IMR-90 (cell line): ENCODE results near the gene LENG9. TPM values are rescaled to one million over a fixed set of nuclear protein-coding genes. Genes with fewer than 3 reads are reported as not detected.

Experiments used
- ATAC-seq: fragments of 200-7000 bp; cut with Tn5 transposase; 2 replicates; pipeline ENCODE4 v1.9.1; 2020; ENCODE audit warnings: low read depth, mild to moderate bottlenecking, moderate library complexity
- BruUV-seq: library from RNA; stranded (reverse); fragments of 400-500 nt; replicated peaks from 2 replicates; lab custom pipeline; 2021; lab: Mats Ljungman, UMichigan
- CTCF ChIA-PET: fragments of 300-600 bp; formaldehyde crosslinking; extraction: SDS; loops from one replicate; lab custom pipeline; 2021; ENCODE audit warnings: antibody characterized with exemption; lab: Yijun Ruan, JAX
- POLR2A ChIA-PET: fragments of 300-600 bp; sonication (Branson Sonifier 250); formaldehyde crosslinking; loops from one replicate; lab custom pipeline; 2022; ENCODE audit warnings: antibody characterized with exemption; ENCODE audit not compliant: unreplicated experiment; lab: Charles Lee
- DNase-seq: peaks from one replicate; pipeline ENCODE4 v3.0.0; 2013
- H2AFZ ChIP-seq: replicated peaks from 2 replicates; pipeline ENCODE3; 2013; ENCODE audit warnings: low read length, mild to moderate bottlenecking; ENCODE audit not compliant: poor library complexity
- H2AK5ac ChIP-seq: 2 replicates; pipeline ENCODE4 v1.6.1; 2013; ENCODE audit warnings: low read depth, low read length, inconsistent platforms
- H2AK9ac ChIP-seq: replicated peaks from 2 replicates; pipeline ENCODE3; 2013; ENCODE audit warnings: mild to moderate bottlenecking, low read depth, low read length, moderate library complexity; ENCODE audit not compliant: poor library complexity
- H2BK120ac ChIP-seq: 2 replicates; pipeline ENCODE4 v1.6.1; 2013; ENCODE audit warnings: low read depth, low read length, inconsistent platforms
- H2BK15ac ChIP-seq: 3 replicates; pipeline ENCODE4 v1.6.1; 2013; ENCODE audit warnings: low read depth, low read length, inconsistent platforms
- H2BK20ac ChIP-seq: 2 replicates; pipeline ENCODE4 v1.6.1; 2013; ENCODE audit warnings: low read depth, mild to moderate bottlenecking, inconsistent platforms, low read length, moderate library complexity
- H2BK5ac ChIP-seq: 2 replicates; pipeline ENCODE4 v1.6.1; 2013; ENCODE audit warnings: mild to moderate bottlenecking, low read depth, low read length, inconsistent platforms; ENCODE audit not compliant: poor library complexity, severe bottlenecking
- H3K14ac ChIP-seq: replicated peaks from 2 replicates; pipeline ENCODE4 v1.6.1; 2013; ENCODE audit warnings: low read depth, low read length, inconsistent platforms
- H3K18ac ChIP-seq: 2 replicates; pipeline ENCODE4 v1.6.1; 2013; ENCODE audit warnings: low read depth, low read length, control low read depth
- H3K23ac ChIP-seq: 2 replicates; pipeline ENCODE4 v1.6.1; 2013; ENCODE audit warnings: low read depth, low read length, inconsistent platforms
- H3K27ac ChIP-seq: 2 replicates; pipeline ENCODE4 v1.5.1; 2013; ENCODE audit warnings: mild to moderate bottlenecking, control low read depth, low read length; ENCODE audit not compliant: insufficient read depth
- H3K27me3 ChIP-seq: 2 replicates; pipeline ENCODE4 v1.6.1; 2013; ENCODE audit warnings: low read length; ENCODE audit not compliant: control insufficient read depth, insufficient read depth
- H3K36me3 ChIP-seq: 2 replicates; pipeline ENCODE4 v1.6.1; 2013; ENCODE audit warnings: low read length, mixed read lengths; ENCODE audit not compliant: control insufficient read depth, insufficient read depth
- H3K4ac ChIP-seq: 2 replicates; pipeline ENCODE4 v1.6.1; 2013; ENCODE audit warnings: low read depth, low read length, inconsistent platforms
- H3K4me1 ChIP-seq: 2 replicates; pipeline ENCODE4 v1.6.1; 2013; ENCODE audit warnings: low read length, mixed read lengths; ENCODE audit not compliant: control insufficient read depth, insufficient read depth
- H3K4me2 ChIP-seq: 2 replicates; pipeline ENCODE4 v1.6.1; 2013; ENCODE audit warnings: low read depth, mild to moderate bottlenecking, control low read depth, low read length, moderate library complexity
- H3K4me3 ChIP-seq: 2 replicates; pipeline ENCODE4 v1.5.1; 2013; ENCODE audit warnings: low read depth, mild to moderate bottlenecking, control low read depth, low read length, moderate library complexity; ENCODE audit not compliant: insufficient read depth
- H3K56ac ChIP-seq: 2 replicates; pipeline ENCODE4 v1.6.1; 2013; ENCODE audit warnings: low read length, inconsistent platforms; ENCODE audit not compliant: insufficient read depth; ENCODE audit errors: extremely low read depth
- H3K79me1 ChIP-seq, 2 experiments: 2 replicates each; pipeline ENCODE4 v1.6.1; 2013; ENCODE audit warnings: low read length in 2 of 2, inconsistent platforms in 1 of 2, low read depth in 1 of 2
- H3K9ac ChIP-seq: 2 replicates; pipeline ENCODE4 v1.6.1; 2013; ENCODE audit warnings: low read depth, low read length, control low read depth
- H3K9me1 ChIP-seq: 2 replicates; pipeline ENCODE4 v1.6.1; 2013; ENCODE audit warnings: low read length, inconsistent platforms; ENCODE audit not compliant: insufficient read depth
- H3K9me3 ChIP-seq: 2 replicates; pipeline ENCODE4 v1.6.1; 2013; ENCODE audit warnings: low read length; ENCODE audit not compliant: control insufficient read depth, insufficient read depth
- H4K20me1 ChIP-seq: 2 replicates; pipeline ENCODE4 v1.6.1; 2013; ENCODE audit warnings: low read length, inconsistent platforms; ENCODE audit not compliant: insufficient read depth
- H4K5ac ChIP-seq: 2 replicates; pipeline ENCODE4 v1.6.1; 2013; ENCODE audit warnings: mild to moderate bottlenecking, low read depth, low read length, control low read depth
- H4K8ac ChIP-seq, 2 experiments: 2 replicates each; pipeline ENCODE4 v1.6.1; 2013; ENCODE audit warnings: low read depth in 2 of 2, low read length in 2 of 2, control low read depth in 1 of 2, inconsistent platforms in 1 of 2
- H4K91ac ChIP-seq: 2 replicates; pipeline ENCODE4 v1.6.1; 2013; ENCODE audit warnings: low read depth, low read length, inconsistent platforms; ENCODE audit not compliant: insufficient read depth
- BHLHE40 ChIP-seq: fragments of 150-350 bp; IDR thresholded peaks from 2 replicates; pipeline ENCODE4 v1.6.1; 2016; ENCODE audit warnings: mild to moderate bottlenecking, low read depth, low read length
- CEBPB ChIP-seq: IDR thresholded peaks from 2 replicates; pipeline ENCODE4 v1.6.1; 2012; ENCODE audit warnings: low read depth, low read length, improper control_type of control experiment
- CHD1 ChIP-seq: IDR thresholded peaks from 2 replicates; pipeline ENCODE4 v1.6.1; 2012; ENCODE audit warnings: low read depth, low read length, improper control_type of control experiment
- MAFK ChIP-seq: IDR thresholded peaks from 2 replicates; pipeline ENCODE4 v1.6.1; 2012; ENCODE audit warnings: low read depth, low read length, improper control_type of control experiment
- MAZ ChIP-seq: IDR thresholded peaks from 2 replicates; pipeline ENCODE4 v1.6.1; 2012; ENCODE audit warnings: low read depth, mild to moderate bottlenecking, low read length, improper control_type of control experiment, moderate library complexity, borderline replicate concordance
- MXI1 ChIP-seq: IDR thresholded peaks from 2 replicates; pipeline ENCODE4 v1.6.1; 2012; ENCODE audit warnings: low read depth, mild to moderate bottlenecking, low read length, moderate library complexity, borderline replicate concordance
- NFE2L2 ChIP-seq: fragments of 150-350 bp; IDR thresholded peaks from 2 replicates; pipeline ENCODE4 v1.6.1; 2016; ENCODE audit warnings: low read depth, mild to moderate bottlenecking, low read length
- POLR2A ChIP-seq: IDR thresholded peaks from 2 replicates; pipeline ENCODE4 v1.6.1; 2012; ENCODE audit warnings: mild to moderate bottlenecking, low read depth, low read length
- RAD21 ChIP-seq: IDR thresholded peaks from 2 replicates; pipeline ENCODE4 v1.6.1; 2012; ENCODE audit warnings: low read length, improper control_type of control experiment
- RCOR1 ChIP-seq: IDR thresholded peaks from 2 replicates; pipeline ENCODE4 v1.6.1; 2012; ENCODE audit warnings: mild to moderate bottlenecking, low read length, improper control_type of control experiment; ENCODE audit not compliant: insufficient replicate concordance
- RFX5 ChIP-seq: IDR thresholded peaks from 2 replicates; pipeline ENCODE4 v1.8.0; 2012; ENCODE audit warnings: low read depth, mild to moderate bottlenecking, low read length, moderate library complexity
- SMC3 ChIP-seq: fragments of 150-350 bp; IDR thresholded peaks from 2 replicates; pipeline ENCODE4 v1.6.1; 2016; ENCODE audit warnings: low read depth, mild to moderate bottlenecking, antibody characterized with exemption, low read length, moderate library complexity
- WGBS, 2 experiments: methylation state at CpG; one replicate each; pipeline versions ENCODE4 v1.1.5 to v1.1.7; 2013; ENCODE audit warnings: missing lambda C conversion rate in 2 of 2; ENCODE audit not compliant: insufficient read length in 1 of 2; ENCODE audit errors: extremely low coverage in 2 of 2; 5-methylcytosine and 5-hydroxymethylcytosine counted together
- dilution Hi-C: fragments of 300-500 bp; cut with HindIII; formaldehyde crosslinking; loops from one replicate; pipeline ENCODE4 v1.14.3; 2018; ENCODE audit warnings: low sequenced_read_pairs; ENCODE audit not compliant: unreplicated experiment
- in situ Hi-C: fragments of 300-500 bp; cut with MboI; formaldehyde crosslinking; loops from 3 replicates; pipeline ENCODE4 v1.14.3; 2019; ENCODE audit warnings: low sequenced_read_pairs, inconsistent platforms, mixed read lengths
- intact Hi-C: fragments of 100-400 bp; cut with micrococcal nuclease; formaldehyde crosslinking; loops from 2 replicates; pipeline ENCODE4 v1.10.0; 2022
- polyA plus RNA-seq, 3 experiments: library from polyadenylated mRNA; depleted of rRNA; stranded (reverse); fragments of >200 nt; gene quantifications; 2 replicates each; pipeline ENCODE4 v1.2.3, GENCODE V29; 2012; ENCODE audit warnings: low replicate concordance in 1 of 3
- total RNA-seq: library from RNA; depleted of rRNA; stranded (reverse); fragments of >200 nt; gene quantifications from 2 replicates; pipeline ENCODE4 v1.2.3, GENCODE V29; 2012
- TF ChIP-seq, protein P1 (sequence below): fragments of 150-350 bp; IDR thresholded peaks from 2 replicates; pipeline ENCODE4 v1.6.1; 2016; ENCODE audit warnings: low read depth, mild to moderate bottlenecking, low read length, moderate library complexity, borderline replicate concordance
- TF ChIP-seq, protein P2 (sequence below): fragments of 150-350 bp; IDR thresholded peaks from 2 replicates; pipeline ENCODE4 v1.6.1; 2017; ENCODE audit warnings: mild to moderate bottlenecking, antibody characterized with exemption, low read length, low read depth

The LENG9 gene
- total and polyA plus RNA-seq, 2 of the 4 experiments (the other 2 are of a cell fraction): 0.94 to 1.1 TPM

DNA sequence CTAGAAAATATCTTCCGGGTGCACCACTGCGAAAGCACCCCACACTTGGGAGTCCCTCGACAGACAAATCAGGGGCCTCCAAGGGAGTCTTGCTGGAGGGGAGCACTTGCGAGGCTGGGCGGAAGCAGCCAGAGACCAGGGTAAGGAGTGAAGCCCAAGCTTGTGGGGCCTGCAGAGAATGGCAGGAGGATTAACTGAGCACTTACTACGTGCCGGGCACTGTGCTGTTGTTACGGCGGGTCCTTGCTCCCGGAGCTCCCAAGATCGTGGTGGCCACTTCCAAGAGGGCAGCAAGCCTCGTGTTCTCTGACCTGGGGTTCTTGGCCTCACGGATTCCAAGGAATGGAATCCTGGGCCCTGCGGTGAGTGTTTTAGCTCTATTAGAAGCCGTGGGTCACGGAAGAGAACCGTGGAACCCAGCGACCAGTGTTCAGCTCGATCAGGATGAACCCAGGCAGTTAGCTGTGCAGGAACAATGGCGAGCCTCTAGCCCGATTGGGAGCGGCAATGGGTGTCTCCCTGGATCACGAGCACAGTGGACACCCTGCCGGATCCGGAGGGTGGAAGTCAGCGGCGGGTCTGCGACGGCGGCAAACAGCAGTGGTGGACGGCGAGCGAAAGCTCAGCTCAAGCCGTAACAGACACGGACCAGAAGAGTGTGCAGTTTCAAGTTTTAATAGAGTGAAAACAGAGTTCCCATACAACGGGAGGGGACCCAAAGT, 38.8 kb downstream of the LENG9 start:
- H3K4ac ChIP-seq: no peak overlapping the region
- H4K8ac ChIP-seq: no peak overlapping the region
- no peaks in the 10 kb centered on the region for H3K9me3 ChIP-seq
- ChIA-PET POLR2A (no interaction called here), CTCF (no interaction called here)
- H2BK15ac ChIP-seq: no peak overlapping the region
- no peak overlapping the region for H3K56ac ChIP-seq
- H3K27ac ChIP-seq: no peak overlapping the region
- no peaks in the 10 kb centered on the region for H3K79me1 ChIP-seq
- H3K9me1 ChIP-seq: no peaks in the 10 kb centered on the region
- no peak overlapping the region for H3K4me2 ChIP-seq
- H3K23ac ChIP-seq: no peak overlapping the region
- peak overlapping the region; percentile 55 for H2AK9ac ChIP-seq
- DNase-seq (no peak), ATAC-seq (no peak)
- BruUV-seq: no TSS peak
- dilution Hi-C loops (no loop called here), intact Hi-C loops (no loop called here), in situ Hi-C loops (no loop called here)
- H4K5ac ChIP-seq: no peak overlapping the region
- H4K20me1 ChIP-seq: no peaks in the 10 kb centered on the region
- H2BK120ac ChIP-seq: no peak overlapping the region
- no peak overlapping the region for H4K91ac ChIP-seq
- H2AFZ ChIP-seq: no peak overlapping the region
- TF ChIP-seq MAZ (no peak), RCOR1 (no peak), RFX5 (no peak), CHD1 (no peak), NFE2L2 (no peak), MXI1 (no peak), CEBPB (no peak), RAD21 (no peak), POLR2A (no peak), BHLHE40 (no peak), SMC3 (no peak), MAFK (no peak)
- TF ChIP-seq, protein P1, sequence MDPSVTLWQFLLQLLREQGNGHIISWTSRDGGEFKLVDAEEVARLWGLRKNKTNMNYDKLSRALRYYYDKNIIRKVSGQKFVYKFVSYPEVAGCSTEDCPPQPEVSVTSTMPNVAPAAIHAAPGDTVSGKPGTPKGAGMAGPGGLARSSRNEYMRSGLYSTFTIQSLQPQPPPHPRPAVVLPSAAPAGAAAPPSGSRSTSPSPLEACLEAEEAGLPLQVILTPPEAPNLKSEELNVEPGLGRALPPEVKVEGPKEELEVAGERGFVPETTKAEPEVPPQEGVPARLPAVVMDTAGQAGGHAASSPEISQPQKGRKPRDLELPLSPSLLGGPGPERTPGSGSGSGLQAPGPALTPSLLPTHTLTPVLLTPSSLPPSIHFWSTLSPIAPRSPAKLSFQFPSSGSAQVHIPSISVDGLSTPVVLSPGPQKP: no peak
- TF ChIP-seq, protein P2, sequence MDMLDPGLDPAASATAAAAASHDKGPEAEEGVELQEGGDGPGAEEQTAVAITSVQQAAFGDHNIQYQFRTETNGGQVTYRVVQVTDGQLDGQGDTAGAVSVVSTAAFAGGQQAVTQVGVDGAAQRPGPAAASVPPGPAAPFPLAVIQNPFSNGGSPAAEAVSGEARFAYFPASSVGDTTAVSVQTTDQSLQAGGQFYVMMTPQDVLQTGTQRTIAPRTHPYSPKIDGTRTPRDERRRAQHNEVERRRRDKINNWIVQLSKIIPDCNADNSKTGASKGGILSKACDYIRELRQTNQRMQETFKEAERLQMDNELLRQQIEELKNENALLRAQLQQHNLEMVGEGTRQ: no peak
- no peak overlapping the region for H3K14ac ChIP-seq
- no peak overlapping the region for H3K4me3 ChIP-seq
- peaks cover 19% of the 10 kb centered on the region; the same call in 1 of the 2 replicates for H3K27me3 ChIP-seq
- no peaks in the 10 kb centered on the region for H3K4me1 ChIP-seq
- no peak overlapping the region for H3K9ac ChIP-seq
- H2BK20ac ChIP-seq: no peak overlapping the region
- no peak overlapping the region for H2BK5ac ChIP-seq
- no peak overlapping the region for H3K18ac ChIP-seq
- H3K36me3 ChIP-seq: no peaks in the 10 kb centered on the region
- 87% methylated on average over 15 of the region's 36 CpGs; no CpG with 5 or more reads in 1 of the 2 experiments for WGBS, 2 experiments
- no peak overlapping the region for H2AK5ac ChIP-seq
